GDM1 (cell line): ENCODE measurements around the gene RTP4.

Source experiments
- DNase-seq: peaks from one replicate; lab custom pipeline; 2025; lab: John Stamatoyannopoulos, UW

RTP4 gene

GRCh38 chr3:187368251-187369088 lies at the start of gene RTP4:
Gene RTP4, plus strand, starts transcription at chr3:187368385. Its CDS starts 57 bp downstream, at chr3:187368442.
- peak; percentile 41 for DNase-seq

DNA sequence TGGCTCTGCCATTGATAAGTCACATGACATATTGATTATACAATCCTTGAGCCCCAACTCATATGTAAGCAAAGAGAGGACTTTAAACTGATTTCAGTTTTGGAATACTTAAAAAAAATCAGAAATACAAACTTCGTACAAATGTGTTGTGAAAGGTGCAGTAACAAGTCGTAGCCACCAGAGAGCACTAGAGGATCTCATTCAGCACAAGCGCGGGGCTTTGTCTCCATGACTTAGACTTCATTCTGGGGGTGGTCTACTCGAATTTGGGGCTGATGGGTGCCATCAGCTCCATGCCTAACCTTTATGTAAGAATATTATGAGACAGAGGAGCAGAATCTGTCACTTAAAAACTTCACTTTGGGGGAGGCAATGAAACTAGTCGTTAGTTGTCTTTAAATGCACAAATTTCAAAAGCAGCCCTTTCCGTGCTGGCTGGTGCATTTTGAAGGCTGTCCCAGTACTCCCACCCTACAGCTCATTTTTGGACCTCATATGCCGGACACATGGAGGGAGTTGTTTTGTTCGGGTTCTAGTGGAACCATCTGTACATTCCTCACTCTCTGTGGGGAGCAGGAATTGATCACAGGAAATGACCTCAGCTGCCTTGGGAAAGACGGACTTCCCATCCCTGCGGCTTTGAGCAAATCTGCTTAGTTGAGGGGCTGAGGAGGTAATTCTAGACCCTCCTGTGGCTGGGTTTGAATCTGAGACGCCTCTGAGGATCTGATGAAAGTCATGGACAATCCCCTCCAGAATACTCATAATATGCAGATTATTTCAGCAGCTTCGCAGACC lies 49.2 kb upstream of the RTP4 start:
- DNase-seq = peak; percentile 10

DNA sequence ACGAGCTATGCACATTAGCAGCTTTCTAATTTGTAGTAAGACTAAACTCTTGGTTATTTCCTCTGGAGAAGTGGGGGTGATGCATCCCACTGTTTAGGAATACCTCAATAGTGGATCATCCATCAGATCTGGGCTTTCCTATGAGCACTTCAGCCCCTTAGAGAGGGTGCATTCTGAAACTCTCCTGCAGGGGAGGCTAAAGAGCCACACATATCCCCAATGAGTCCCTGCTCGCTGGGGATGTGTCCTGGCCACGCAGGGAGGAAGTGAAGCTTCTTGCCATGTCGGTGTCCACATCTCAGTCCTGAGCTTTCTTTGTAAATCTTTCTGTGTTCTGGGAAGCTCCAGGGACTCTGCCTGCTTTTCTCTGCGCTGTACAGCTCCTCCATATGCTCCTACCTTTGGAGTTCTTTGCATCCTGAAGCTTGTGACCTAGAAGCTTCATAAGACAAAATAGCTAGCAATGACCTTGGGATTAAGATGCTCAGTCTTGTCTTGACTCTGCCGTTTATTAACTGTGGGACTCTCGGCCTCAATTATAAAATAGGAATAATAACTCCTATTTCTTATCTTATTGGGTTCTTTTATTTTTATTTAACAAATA lies 48.4 kb upstream of the RTP4 start:
- DNase-seq = peak; percentile 49

DNA sequence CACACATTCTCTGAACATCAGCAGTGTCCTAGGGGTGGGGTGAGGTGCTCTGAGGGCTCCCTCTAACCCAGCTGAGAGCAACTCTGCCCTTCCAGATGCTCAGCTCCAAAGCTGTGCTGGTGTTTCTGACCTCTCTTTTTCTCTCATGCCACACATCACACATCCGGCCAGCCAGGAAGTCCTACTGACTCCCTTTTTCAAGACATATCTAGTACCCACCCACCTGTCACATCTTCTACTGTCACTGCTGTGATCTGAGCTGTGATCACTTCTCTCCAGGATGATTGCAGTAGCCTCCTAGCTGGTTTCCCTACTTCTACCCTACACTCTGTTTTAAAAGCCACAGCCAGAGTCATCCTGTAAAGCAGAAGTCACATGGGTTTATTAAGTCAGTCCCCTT lies 46.4 kb upstream of the RTP4 start:
- no peak for DNase-seq

DNA sequence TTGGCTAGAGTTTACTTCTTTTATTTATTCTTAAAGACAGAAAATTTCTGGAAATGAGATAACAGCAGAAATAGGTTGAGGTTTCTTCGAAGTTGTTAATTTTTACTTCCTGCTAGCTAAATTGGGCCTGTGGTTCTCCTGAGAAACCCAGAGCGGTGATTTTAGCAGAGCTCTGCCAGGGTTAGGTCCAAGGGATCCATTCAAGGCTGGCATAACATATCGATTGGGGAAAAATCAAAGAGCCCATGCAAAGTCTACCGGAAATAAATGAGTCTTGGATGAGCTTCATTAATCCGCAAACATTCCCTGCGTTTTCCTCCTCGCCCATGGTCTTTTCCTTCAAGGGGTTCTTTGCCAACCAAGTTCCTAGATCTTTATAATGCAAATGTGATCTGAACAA lies 45.9 kb upstream of the RTP4 start:
- DNase-seq = no peak

GRCh38 chr3:187323091-187323490 lies 45.1 kb upstream of the RTP4 start:
- no peak for DNase-seq

DNA sequence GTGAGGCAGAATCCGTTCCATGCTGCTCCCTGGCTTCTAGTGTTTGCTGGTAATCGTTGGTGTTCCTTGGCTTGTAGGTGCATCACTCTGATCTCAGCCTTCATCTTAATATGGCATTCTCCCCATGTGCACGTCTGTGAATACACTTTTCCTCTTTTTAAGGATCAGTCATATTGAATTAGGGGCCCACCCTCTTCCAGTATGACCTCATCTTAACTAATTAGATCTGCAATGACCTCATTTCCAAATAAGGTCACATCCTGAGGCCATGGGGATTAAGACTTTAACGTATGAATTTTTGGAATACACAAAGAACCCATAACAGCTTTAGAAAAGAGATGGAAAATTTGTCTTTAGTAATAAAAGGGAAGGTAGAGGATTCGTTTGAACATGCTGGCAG lies 42.6 kb upstream of the RTP4 start:
- no peak for DNase-seq

DNA sequence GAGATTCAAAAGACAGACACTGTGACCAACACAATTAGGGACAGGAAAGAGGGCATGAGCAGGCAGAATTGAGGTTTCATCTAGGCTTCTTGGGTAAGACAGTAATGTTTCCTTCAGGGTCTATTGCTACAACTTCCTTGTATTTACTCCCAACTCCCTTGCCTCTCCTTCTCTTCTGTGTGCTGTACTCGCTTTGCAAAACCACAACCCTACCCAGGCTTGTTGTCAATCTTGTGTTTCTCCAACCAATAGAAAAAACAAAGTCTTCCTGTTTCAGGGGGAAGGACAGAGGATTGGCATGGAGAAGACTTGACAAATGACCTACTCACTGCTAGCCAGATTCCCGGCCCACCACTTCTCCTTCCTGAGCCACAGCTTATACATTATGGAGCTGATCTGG lies 40.3 kb upstream of the RTP4 start:
- no peak for DNase-seq

- DNase-seq = no peak
These were observed 39.5 kb upstream of the RTP4 start for GRCh38 chr3:187328691-187329090.

DNA sequence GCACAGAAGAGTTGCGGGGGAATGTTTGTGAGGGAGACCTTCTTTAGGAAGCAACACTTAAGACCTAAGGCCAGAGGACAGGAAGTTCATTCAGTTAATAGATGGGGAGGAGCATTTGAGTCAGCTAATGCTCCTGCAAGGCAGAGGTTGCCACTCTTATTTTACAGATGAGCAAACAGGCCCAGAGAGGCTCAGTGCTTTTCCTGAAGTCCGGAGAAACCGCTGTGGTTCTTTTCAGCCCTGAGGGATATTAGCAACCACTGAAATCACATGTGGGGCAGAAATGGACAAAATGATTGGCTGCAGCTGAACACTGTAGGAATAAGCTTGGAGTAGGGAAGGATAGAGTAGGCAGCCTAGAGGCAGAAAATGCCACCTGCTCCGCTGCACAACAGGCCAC lies 33.3 kb upstream of the RTP4 start:
- DNase-seq = no peak

DNA sequence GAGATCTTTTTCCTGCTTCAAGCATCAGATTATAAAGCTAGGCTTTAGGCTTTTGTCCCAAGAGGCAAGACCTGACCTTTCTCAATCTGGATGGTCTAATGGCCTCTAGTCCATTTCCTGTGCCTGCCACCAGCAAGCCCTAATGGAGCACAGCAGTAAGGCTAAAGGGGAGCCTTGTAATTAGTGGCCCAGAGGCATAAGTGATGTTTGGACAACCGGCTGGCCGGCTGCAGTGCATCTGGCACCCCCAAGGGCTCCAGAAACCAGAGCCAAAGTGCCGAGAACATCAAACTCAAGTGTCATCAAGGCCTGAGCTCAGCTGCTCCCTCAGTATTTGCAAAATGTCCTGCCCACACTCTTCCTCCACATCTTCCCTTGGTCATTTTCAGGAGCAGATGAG lies 31.9 kb upstream of the RTP4 start:
- no peak for DNase-seq

- no peak for DNase-seq
These were observed 27.6 kb upstream of the RTP4 start for GRCh38 chr3:187340578-187340977.

GRCh38 chr3:187342255-187342654 lies 25.9 kb upstream of the RTP4 start:
- no peak for DNase-seq

DNA sequence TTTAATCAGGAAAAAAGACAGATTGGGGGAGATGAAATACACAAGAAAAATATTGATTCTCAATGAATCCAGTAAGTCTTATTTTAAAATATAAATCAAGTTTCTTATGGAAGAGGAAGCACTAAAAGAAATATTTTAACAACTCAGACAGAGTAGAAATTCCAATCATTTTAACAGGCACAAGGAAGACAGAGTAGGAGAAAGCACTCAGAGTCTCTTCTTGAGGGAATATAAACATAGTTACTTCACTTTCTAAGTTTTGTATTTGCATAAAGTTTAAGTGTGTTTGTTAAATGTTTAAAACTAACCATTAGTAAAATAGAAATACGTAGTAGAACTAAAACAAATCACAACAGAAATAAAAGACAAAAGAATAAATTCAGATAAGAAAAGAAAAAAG lies 24.5 kb upstream of the RTP4 start:
- DNase-seq = no peak

- DNase-seq = no peak
These were observed 15.3 kb upstream of the RTP4 start for GRCh38 chr3:187352581-187353575.

DNA sequence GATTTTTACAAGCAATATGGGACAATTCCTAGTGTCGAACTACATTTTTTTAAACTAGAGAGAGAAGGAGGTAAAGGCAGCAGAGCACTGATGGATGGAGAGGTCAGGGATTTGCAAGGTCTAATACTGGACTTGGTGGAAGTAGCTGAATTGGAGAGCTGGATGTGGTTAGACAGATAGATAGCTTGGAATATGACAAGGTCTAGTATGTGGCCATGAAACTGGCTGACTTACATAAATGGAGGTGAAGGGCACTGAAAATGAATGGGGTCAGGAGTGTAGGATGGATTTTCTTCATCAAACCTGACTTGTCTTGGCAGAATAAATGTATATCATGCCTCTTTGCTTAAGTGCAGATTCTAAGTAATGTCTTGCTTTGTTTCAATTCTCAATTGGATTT lies 10.1 kb upstream of the RTP4 start:
- DNase-seq = no peak

DNA sequence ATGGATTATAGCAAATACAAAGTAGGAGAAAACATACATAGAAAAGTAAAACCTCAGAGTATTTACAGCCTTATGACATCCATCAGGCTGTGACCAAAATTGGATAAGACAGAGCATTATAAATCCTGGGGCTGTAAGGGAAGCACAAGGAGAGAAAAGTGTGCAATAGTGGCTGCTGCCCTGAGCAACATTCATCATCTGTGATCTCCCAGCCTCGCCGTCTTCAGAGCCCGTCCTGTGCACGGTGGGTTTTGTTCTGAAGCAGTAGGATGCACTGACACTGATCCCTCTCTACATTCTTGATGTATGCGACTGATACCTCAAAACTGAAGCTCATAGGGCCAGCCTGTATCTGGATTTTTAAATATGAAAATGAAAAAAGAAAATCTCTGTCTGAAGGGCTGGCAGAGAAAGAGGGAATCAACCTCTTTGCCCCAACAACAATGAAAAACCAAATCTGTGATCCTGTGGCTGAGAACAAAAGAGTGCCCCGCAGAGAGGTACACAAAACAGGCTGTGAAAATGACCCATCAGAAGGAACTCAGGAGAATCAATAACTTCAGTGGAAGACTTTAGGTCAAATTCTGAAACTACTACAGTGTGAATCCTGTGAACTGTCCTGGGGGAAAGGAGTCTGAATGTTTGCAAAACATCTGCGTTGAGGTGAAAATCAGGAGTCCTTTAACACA lies 8.2 kb upstream of the RTP4 start:
- DNase-seq = no peak

GRCh38 chr3:187360596-187360995 lies 7.6 kb upstream of the RTP4 start:
- DNase-seq = no peak

GRCh38 chr3:187361835-187362234 lies 6.3 kb upstream of the RTP4 start:
- peak; percentile 12 for DNase-seq

DNA sequence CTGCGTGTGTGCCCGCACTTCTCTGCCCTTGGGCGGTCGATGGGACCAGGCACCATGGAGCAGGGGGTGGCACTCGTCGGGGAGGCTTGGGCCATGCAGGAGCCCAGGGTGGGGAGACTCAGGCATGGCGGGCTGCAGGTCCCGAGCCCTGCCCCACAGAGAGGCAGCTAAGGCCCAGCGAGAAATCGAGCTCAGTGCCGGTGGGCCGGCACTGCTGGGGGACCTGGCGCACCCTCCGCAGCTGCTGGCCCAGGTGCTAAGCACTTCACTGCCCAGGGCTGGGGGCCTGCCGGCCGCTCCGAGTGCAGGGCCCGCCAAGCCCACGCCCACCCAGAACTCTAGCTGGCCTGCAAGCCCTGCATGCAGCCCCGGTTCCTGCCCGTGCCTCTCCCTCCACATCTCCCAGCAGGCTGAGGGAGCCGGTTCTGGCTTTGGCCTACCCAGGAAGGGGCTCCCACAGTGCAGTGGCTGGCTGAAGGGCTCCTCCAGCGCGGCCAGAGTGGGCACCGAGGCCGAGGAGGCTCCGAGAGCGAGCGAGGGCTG lies 553 bp upstream of the RTP4 start:
- DNase-seq = no peak

DNA sequence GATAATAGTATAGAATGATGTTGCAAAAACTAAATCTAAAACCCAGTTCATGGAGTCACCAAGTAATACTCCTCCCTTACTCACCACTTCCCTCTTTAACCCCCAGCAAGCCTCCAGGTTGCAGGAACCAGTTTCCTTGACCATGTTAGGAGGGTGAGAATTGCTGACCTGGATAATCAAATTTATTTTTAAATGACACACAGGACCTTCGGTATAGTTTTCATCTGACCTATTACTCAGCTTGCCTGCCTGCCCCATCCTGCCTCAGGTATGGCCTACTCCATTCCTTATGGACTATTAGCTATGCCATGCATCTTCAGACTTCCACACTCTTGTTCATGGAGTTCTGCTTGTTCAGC lies 883 bp downstream of the RTP4 start:
- DNase-seq = no peak
